GM18502 (cell line): ENCODE data around the gene EDDM13.
"Not testable (repeated sequence)": the region's sequence is repeated elsewhere in the genome, so short reads cannot be mapped to it uniquely, and the experiment has no call there.

Experiments
- ATAC-seq: cut with Tn5 transposase; IDR thresholded peaks from one replicate; pipeline ENCODE4 v1.9.1; 2021; ENCODE audit warnings: mild to moderate bottlenecking; ENCODE audit not compliant: unreplicated experiment, poor library complexity

EDDM13 gene, protein sequence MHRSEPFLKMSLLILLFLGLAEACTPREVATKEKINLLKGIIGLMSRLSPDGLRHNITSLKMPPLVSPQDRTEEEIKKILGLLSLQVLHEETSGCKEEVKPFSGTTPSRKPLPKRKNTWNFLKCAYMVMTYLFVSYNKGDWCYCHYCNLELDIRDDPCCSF

DNA sequence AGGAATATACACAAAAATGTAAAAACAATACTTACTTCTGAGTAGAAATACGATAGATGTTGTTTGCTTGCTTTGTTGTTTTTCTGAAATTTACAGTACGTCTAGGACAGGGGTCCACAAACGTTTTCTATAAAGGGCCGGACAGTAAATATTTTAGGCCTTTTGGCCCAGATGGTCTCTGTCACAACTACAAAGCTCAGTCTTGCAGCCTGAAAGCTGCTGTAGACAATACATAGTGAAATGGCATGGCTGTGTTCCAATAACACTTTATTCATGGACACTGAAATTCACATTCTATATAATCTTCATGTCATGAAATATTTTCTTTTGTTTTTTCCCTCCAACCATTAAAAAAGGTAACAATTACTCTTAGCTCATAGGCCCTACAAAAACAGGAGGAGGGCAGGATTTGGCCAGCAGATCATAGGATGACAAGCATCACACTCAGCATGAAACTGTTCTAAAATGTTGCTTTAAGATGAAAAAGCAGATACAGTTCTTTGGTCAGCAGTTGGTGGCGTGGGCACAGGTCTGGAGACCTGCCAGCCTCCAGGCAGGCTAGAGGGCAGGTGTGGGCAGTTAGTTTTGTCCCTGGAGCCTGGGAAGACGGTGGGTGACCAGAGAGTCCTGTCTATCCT, at the start of gene EDDM13:
Gene EDDM13 (plus strand): TSS at position 588 of the 638 bp plus-strand sequence. CDS start 87 bp downstream, outside the sequence.
- no peak for ATAC-seq

DNA sequence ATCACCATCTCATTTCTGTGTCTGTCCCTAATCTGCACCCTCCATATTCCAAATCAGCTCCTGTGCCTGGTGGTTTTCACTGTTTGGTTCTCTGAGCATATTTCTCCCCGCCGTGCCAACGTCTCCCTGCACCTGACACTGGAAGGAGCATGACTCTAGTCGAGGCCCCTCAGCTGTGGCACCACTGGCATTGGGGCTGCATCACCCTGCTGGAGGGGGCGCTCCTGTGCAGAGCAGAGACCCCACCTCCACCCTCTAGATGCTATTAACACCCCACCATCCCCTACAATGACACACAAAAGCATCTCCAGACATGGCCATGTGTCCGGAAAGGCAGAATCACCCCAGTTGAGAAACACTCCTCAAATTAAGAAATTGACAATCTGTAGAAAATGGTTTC, 49.6 kb upstream of the EDDM13 start:
- no peak for ATAC-seq

DNA sequence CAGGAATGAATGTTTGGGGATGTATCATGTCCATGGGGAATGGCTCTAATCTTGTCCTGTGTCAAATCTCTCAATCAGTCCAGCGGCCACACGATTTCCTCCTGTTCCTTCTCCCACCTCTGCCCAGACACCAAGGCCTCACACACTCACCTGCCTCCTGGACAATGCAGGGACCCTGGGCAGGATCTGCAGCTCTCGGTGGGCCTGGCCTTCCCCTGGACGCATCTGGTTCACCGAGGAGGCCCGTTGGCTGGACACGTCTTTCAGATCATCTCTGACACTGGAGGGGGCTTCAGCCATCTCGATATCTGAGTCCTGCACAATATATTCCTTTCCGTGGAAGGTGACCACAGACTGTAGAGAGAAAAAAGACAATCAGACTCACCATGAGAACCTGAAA, 49.1 kb upstream of the EDDM13 start:
- no peak for ATAC-seq

DNA sequence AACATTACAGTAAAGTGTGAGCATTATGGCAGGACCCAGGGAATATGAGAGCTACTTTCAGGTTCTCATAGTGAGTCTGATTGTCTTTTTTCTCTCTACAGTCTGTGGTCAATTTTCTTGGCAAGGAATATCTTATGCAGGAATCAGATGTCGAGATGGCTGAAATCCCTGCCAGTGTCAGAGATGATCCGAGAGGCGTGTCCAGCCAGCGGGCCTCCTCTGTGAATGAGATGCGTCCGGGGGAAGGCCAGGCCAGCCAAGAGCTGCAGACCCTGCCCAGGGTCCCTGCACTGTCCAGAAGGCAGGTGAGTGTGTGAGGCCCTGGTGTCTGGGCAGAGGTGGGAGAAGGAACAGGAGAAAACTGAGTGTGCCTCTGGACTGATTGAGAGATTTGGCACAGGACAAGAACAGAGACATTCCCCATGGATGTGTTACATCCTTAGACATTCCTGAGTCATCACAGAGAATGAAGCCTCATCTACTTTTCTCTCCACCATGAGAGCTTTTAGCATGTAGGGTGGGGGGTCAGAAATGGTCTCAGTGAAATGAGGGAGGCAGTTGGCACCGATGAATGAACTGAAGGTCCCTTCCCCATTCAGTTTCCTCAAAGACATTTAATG, 27.3 kb upstream of the EDDM13 start:
- no peak for ATAC-seq

DNA sequence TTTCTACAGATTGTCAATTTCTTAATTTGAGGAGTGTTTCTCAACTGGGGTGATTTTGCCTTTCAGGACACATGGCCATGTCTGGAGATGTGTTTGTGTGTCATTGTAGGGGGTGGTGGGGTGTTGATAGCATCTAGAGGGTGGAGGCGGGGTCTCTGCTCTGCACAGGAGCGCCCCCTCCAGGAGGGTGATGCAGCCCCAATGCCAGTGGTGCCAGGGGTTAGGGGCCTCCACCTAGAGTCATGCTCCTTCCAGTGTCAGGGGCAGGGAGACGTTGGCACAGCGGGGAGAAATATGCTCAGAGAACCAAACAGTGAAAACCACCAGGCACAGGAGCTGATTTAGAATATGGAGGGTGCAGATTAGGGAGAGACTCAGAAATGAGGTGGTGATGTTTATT, 26.8 kb upstream of the EDDM13 start:
- ATAC-seq: not testable (repeated sequence)

DNA sequence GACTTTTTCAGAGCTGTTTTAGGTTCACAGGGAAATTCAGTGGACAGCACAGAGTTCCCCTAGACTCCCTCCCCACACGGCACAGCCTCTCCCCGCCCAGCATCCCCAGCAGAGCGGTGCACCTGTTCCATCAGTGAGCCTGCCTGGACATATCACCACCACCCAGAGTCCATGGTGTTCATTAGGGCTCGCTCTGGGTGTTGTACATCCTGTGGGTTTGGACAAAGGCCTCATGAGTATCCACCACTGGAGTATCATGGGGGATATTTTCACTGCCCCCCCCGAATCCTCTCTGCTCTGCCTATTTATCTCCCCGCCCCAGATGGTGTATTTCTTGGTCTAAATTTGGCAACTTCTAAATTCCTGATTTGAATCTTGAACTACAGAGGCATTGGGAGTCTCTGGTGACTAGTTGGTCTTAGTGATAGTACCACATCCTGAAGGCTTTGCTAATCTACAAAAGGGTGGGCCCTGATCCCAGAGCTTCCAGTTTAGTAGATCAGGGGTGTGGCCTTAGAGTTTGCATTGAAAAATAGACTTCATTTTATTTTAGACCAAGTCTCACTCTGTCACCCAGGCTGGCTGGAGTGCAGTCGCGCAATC, 23.7 kb upstream of the EDDM13 start:
- not testable (repeated sequence) for ATAC-seq

DNA sequence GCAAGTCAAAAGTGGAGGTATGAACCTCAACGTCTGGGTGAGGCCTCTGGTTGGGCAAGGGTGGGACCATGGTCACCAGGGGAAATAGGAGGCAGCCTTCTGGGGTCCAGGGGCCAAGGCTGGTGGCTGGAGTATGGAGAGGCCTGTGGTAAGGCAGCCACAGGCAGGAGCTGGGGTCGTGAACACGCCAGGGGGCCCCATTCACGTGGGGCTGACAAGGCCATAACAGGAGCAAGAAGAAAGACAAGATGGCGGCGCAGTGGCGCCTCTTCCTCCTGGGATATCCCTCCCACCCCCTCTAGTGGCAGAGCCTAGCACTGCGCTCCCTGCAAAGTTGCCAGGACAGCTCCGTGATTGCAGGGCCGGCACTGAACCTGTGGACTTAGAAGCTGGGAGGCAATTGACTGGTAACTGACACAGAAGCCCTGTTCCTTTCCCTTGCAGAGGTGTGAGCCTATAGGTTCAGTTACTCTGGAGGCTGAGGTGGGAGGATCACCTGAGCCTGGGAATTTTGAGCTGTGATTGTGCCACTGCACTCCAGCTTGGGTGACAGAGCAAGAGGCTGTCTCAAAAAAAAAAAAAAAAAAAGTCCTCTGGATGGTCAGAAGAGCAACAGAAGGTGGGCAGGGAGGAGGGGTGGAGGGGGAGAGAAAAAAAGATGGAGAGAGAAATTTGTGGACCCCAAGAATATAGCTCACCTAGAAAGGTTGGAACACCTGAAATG, 19.7 kb upstream of the EDDM13 start:
- ATAC-seq: no peak

DNA sequence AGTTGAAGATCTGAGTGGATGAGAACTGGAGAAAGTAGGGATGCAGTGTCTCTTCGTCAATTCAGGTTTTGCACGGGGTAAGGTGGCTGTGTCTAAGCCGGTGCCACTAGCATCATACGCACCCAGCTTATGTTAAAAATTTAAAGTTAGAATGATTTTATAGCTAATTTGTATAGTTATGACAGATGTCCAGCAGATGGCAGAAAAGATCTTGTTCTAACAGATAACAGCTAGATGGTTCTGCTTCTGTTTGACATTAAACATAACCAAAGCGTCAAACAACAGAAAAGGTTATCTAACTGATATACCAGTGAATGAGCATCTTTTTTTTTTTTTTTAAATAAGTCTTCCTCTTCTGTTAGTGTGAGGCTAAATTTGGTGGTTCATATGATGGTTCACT, 18.8 kb upstream of the EDDM13 start:
- ATAC-seq: no peak

DNA sequence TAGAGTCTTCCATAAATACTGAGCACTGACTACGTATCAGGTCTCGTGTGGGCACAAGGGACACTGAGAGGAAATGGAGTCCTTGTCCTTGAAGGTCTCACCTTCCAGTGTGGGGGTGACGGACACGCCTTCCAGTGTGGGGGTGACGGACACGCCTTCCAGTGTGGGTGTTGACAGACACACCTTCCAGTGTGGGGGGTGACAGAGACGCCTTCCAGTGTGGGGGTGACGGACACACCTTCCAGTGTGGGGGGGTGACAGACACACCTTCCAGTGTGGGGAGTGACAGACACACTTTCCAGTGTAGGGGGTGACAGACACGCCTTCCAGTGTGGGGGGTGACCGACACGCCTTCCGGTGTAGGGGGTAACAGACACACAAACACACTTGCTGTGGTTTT, 14.3 kb upstream of the EDDM13 start:
- no peak for ATAC-seq

DNA sequence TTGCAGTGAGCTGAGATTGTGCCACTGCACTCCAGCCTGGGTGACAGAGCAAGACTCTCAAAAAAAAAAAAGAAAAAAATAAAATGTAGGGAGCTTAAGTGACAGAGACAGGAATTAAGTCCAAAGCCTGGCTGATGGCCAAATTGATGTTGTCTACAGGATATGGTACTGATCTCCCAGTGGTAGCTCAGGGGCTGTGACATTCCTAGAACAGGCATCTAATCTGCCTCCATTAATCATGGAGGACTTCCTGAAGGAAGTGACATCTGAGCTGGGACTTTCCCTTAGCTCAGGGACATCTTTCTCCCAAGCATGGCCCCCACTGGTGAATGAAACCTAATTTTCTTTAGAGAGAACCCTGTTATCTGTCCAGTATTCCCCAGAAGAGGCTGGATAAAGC, 11.4 kb upstream of the EDDM13 start:
- ATAC-seq: no peak

DNA sequence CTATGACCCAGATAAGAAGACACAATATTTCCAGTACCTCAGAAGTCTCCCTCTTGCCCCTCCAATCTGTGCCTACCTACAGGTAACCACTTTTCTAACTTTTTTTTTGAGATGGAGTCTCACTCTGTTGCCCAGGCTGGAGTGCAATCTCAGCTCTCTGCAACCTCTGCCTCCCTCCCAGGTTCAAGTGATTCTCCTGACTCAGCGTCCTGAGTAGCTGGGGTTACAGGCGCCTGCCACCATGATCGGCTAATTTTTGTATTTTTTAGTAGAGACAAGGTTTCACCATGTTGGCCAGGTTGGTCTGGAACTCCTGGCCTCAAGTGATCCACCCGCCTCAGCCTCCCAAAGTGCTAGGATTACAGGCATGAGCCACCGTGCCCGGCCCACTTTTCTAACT, 10.6 kb upstream of the EDDM13 start:
- not testable (repeated sequence) for ATAC-seq

DNA sequence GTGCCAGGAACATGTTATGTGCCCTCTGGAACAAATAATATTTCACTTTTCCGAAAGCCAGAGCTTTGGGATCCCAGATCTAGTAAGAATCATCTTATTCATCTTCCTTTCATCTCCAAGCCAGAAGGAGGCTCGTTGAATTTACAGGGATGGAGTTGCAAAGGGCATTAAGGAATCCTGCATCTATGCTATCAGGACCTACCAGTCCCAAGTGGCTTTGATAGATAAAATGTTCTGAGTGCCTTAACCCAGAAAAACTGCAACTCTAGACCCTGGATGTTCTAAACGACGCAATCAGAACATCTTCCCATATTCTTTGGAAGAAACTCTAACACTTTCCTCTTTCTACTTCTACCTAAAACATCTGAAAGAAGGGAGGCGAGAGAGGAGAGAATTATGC, 9.2 kb upstream of the EDDM13 start:
- ATAC-seq: no peak

DNA sequence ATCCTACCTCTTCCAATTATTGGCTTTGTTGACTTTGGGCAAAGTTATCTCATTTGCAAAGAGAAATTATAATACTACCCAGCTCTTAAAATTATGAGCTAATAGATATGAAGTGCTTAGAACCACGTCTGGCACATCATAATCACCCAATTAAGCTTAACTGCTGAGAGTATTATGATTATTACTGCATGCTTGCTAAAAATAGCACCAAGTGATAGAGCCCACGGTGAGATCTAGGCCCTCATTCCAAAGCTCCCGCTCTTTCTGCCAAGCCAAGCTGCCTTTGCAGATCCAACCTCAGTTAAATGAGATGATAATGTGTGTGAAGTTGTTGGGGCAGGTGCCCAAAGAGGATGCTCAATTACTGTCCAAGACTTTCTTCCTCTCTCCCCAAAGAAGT, 6.5 kb upstream of the EDDM13 start:
- ATAC-seq: no peak

DNA sequence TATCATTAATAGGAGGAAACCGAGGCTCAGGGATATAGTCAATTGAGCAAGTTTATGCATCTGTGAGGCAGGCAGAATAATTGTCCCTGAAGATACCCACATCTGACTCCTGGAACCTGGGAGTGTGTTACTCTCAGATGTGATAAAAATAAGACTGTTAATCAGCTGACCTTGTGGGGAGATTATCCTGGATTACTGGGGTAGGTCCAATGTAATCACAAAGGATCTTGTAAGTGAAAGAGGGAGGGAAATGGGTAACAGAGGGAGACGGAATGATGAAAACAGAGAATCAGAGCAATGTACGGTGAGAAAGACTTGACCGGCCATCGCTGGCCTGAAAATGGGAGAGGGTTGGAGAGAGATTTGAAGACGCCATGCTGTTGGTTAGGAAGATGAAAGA, 3.2 kb upstream of the EDDM13 start:
- no peak for ATAC-seq

DNA sequence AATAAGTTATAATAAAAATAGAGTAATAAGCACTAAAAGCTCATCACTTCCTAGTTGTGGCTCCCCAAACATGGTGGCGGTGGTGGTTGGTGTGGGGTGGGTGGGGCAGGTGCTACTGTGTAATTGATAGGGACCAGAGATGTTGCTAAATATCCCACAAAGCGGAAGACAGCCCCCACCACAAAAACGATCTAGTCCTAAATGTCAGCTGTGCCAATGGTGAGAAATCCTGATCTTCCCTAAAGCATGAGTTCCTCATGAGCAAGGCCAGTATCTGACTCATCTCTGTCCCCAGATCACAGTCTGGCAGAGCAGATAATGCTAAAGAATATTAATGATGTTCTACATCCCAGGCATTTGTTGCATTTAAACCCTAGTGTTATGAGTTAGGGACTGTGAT, 1.9 kb upstream of the EDDM13 start:
- ATAC-seq: no peak

DNA sequence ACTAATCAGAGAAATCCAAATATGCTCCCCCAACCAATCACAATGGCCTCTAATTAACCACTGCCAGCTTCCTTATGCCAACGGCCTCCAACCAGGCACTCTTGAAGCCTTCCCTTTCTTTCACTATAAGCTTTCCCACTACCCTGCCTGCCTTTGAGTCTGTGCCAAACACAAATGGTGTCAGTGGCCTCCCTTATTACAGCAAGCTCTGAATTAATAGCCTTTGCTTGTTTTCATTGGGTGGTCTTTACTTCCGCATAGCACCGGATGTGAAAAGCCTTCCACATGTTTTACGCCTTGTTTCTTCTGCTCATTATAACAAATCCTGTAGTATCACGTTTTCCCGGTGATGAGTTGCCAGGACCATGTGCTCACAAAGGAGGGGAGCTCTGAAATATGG, 1.4 kb upstream of the EDDM13 start:
- no peak for ATAC-seq

DNA sequence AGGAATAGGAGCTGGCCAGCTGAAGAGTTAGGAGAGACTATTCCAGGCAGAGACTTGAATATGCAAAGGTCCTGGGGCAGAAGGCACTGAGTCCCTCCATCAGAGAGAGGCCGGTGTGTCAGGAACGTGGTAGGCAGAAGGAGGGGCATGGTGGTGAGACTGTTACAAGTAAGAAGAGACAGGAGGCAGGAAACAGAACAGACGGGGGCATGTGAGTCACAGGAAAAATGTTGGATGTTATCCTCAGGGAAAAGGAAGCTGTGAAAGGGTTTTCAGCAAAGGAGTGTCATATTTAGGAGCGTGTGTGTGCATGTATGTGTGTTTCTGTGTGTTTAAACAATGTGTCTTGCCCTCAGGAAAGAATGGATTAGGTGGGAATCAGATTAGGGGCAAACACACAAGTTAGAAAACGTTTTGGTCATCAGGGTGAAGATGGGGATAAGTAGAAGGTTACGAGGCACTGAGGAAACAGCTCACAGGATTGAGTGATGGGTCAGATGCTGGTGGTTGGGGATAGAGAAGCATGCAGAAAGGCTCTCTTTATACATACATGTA, 1.1 kb downstream of the EDDM13 start:
- ATAC-seq: no peak

DNA sequence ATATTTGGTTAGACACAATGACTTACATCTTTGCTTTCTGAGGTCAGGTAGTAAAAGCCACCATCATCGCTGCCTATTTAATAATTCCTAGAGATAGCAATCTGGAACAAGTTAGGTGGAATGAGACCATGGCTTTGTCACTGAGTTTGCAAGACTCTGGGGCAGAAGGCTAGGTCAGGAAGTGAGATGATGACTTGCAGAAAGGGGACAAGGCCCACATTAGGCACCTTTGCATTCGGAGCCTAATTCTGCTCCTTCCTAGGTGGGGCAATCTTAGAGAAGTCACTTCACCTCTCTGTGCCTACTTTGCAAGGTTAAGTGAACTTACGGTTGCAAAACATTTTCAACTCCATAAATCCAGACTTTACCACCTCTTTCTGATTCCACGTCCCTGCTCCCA, 10.3 kb downstream of the EDDM13 start:
- ATAC-seq: no peak

DNA sequence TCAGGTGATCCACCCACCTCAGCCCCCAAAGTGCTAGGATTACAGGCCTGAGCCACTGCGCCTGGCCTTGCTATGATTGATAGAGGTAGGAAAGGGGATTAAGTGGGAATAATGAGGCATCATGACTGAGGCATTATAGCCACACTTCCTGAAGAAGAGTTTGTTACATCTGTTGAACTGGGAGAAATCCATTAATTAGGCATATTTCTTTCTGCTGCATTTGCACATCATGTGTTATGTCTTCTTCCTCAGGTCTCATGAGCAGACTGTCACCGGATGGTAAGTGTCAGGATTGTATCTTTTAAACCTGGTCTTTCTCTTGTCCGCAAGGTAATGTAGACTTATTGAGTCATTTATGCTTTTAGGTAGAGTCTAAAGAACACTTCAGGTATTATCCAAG, 12.2 kb downstream of the EDDM13 start:
- no peak for ATAC-seq

DNA sequence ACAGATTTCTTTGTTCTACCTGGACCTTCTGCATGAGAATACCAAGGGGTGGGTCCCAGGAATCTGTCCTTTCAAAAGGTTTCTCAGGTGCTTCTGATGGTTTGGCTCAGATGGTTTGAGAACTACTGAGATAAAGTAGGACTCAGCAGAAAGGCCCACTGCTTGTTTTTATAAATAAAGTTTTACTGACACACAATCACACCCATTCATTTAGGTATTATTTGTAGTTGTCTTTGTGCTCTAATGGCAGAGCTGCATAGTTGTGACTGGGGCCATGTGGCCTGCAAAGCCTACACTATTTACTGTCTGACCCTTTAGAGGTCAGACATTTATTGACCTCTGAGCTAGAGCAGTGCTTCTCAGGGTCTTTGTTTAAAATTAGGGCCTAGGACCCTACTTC, 17.6 kb downstream of the EDDM13 start:
- ATAC-seq: no peak

DNA sequence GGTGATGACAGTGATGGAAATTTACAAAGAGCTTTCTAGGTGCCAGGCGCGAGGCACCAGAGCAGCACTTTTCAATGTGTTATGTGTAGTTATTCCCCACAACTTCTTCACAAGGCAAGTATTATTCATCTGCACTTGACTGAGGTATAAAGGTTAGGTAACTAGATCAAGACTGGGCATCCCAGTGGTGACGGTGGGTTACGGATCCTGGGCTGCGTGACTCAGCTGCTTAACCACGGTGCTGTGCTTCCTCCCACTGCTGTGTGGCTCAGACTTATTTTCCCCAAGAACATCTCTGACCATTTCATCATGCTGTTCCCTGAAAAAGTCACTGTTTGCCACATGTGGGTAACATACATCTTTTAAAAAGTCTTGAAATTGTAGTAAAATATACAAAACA, 19.3 kb downstream of the EDDM13 start:
- ATAC-seq: no peak
